Uterus (tissue), 4 donors: ENCODE data around the gene IBSP. TPM values are rescaled to one million over a fixed set of nuclear protein-coding genes. Genes with fewer than 3 reads are reported as not detected.

ENCODE experiments used
- DNase-seq, 2 donors: peaks; one replicate each; pipeline ENCODE4 v3.0.0-alpha.2; 2019 to 2020
- H3K27ac ChIP-seq, 2 donors: fragments of 200-600 bp; sonication (generic); 1 replicate in 1 of 2; 2 replicates in 1 of 2; pipeline ENCODE4 v1.5.1; 2016 to 2018
- H3K27me3 ChIP-seq, 2 donors: fragments of 200-600 bp; sonication (generic); one replicate each; pipeline ENCODE4 v1.5.1; 2018 to 2019; ENCODE audit warnings: control low read depth in 1 of 2
- H3K36me3 ChIP-seq, 2 donors: fragments of 200-600 bp; sonication (generic); one replicate each; pipeline ENCODE4 v1.5.1; 2019; ENCODE audit warnings: control low read depth in 1 of 2
- H3K4me1 ChIP-seq, 2 donors: fragments of 200-600 bp; sonication (generic); one replicate each; pipeline ENCODE4 v1.5.1; 2018 to 2019; ENCODE audit warnings: control low read depth in 1 of 2
- H3K4me3 ChIP-seq, 2 donors: fragments of 200-600 bp; sonication (generic); 1 replicate in 1 of 2; 2 replicates in 1 of 2; pipeline ENCODE4 v1.5.1; 2018 to 2019; ENCODE audit warnings: mild to moderate bottlenecking in 1 of 2
- H3K9me3 ChIP-seq, 2 donors: fragments of 200-600 bp; sonication (generic); one replicate each; pipeline ENCODE4 v1.5.1; 2019; ENCODE audit warnings: control low read depth in 1 of 2
- POLR2A ChIP-seq, 2 donors: fragments of 450-650 bp; IDR thresholded peaks; one replicate each; pipeline ENCODE4 v1.6.1; 2016; ENCODE audit warnings: antibody characterized with exemption in 2 of 2, mild to moderate bottlenecking in 1 of 2, moderate library complexity in 1 of 2
- intact Hi-C: fragments of 100-400 bp; cut with DNase I; formaldehyde crosslinking; loops from one replicate; pipeline ENCODE4 v1.15.1; 2023; ENCODE audit warnings: low total_unique reads
- total RNA-seq, 4 donors: library from RNA; depleted of rRNA in 3 of 4; stranded (reverse); fragments of >200 nt in 3 of 4; gene quantifications; one replicate each; pipeline versions ENCODE4 v1.1.0 to v1.2.4, GENCODE V29; 2014 to 2023
- TF ChIP-seq, protein P1 (sequence below), 4 experiments: fragments of 200-600 bp in 2 of 4; fragments of 450-650 bp in 2 of 4; sonication (generic) in 2 of 4; IDR thresholded peaks; one replicate each; pipeline ENCODE4 v1.5.1; 2016 to 2019; ENCODE audit warnings: antibody characterized with exemption in 4 of 4, mild to moderate bottlenecking in 2 of 4, moderate library complexity in 1 of 4
- donor health status: DM: yes; HTN: yes; CAD: no.

The IBSP gene
- total RNA-seq, 4 donors from 2014 or later, result not detected

DNA sequence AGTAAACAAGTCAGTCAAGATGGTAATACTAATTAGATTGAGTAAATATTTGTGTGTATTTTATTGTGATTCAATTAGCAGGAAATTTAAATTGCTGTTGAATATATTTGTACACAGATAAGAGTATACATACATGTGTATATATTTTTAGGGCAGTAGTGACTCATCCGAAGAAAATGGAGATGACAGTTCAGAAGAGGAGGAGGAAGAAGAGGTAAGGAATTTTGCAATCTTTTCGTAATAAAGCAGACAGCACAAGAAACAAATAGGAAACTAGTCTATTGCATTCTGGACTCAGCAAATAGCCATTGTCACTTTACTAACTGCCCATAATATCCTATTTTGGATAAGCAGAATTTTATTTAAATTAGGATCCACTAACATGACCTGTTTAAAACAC, 6.6 kb downstream of the IBSP start:
- intact Hi-C loops, result no loop called here
- H3K4me1 ChIP-seq, result no peaks in the 10 kb centered on the region
- no peak for TF ChIP-seq POLR2A (IDR thresholded peaks at IDR 0.05)
- TF ChIP-seq, protein P1, sequence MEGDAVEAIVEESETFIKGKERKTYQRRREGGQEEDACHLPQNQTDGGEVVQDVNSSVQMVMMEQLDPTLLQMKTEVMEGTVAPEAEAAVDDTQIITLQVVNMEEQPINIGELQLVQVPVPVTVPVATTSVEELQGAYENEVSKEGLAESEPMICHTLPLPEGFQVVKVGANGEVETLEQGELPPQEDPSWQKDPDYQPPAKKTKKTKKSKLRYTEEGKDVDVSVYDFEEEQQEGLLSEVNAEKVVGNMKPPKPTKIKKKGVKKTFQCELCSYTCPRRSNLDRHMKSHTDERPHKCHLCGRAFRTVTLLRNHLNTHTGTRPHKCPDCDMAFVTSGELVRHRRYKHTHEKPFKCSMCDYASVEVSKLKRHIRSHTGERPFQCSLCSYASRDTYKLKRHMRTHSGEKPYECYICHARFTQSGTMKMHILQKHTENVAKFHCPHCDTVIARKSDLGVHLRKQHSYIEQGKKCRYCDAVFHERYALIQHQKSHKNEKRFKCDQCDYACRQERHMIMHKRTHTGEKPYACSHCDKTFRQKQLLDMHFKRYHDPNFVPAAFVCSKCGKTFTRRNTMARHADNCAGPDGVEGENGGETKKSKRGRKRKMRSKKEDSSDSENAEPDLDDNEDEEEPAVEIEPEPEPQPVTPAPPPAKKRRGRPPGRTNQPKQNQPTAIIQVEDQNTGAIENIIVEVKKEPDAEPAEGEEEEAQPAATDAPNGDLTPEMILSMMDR (IDR thresholded peaks at IDR 0.05), result no peak
- H3K27ac ChIP-seq, result no peak overlapping the region
- H3K4me3 ChIP-seq, result no peak overlapping the region
- no peaks in the 10 kb centered on the region for H3K27me3 ChIP-seq
- no peaks in the 10 kb centered on the region for H3K36me3 ChIP-seq
- H3K9me3 ChIP-seq, result no peaks in the 10 kb centered on the region
- no peak for DNase-seq

DNA sequence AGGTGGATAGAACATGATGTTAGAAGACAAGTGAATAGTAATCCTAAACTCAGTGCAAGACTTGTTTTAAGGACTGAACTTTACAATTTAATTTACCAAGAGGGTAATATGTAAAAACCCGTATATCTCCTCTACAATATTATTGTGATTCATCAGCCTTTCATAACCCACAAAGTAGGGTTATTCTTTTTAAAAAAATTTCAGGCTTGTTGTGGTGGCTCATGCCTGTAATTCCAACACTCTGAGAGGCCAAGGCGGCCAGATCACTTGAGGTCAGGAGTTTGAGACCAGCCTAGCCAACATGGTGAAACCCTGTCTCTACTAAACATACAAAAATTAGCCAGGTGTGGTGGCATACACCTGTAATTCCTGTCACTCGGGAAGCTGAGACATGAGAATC, 7.2 kb downstream of the IBSP start:
- no peak overlapping the region for H3K4me3 ChIP-seq
- H3K36me3 ChIP-seq, result no peaks in the 10 kb centered on the region
- no peaks in the 10 kb centered on the region for H3K9me3 ChIP-seq
- no peak for DNase-seq
- H3K4me1 ChIP-seq, result no peaks in the 10 kb centered on the region
- no peak overlapping the region for H3K27ac ChIP-seq
- intact Hi-C loops, result no loop called here
- no peaks in the 10 kb centered on the region for H3K27me3 ChIP-seq
- TF ChIP-seq, protein P1 (IDR thresholded peaks at IDR 0.05), result no peak
- TF ChIP-seq POLR2A (IDR thresholded peaks at IDR 0.05), result no peak

DNA sequence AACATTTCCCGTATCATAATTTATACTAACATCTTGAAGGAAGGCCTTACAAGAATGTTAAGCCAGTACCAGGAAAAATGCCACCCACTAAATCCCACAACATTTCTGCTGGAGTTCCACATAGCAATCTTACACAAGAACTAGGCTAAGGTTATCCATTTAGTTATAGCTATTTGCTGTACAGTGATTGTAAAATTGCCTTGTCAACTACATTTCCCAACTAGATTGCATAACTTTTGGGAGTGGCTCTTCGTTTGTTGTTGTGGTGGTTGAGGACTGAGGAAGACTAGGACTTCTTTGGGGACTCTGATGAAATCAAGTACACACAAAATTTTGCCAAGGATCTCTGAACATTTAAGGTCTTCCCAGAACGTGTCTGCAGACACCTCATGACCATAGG, 8.0 kb downstream of the IBSP start:
- no peaks in the 10 kb centered on the region for H3K4me1 ChIP-seq
- no peak for TF ChIP-seq POLR2A (IDR thresholded peaks at IDR 0.05)
- TF ChIP-seq, protein P1 (IDR thresholded peaks at IDR 0.05), result no peak
- no peaks in the 10 kb centered on the region for H3K36me3 ChIP-seq
- no peak for DNase-seq
- H3K9me3 ChIP-seq, result no peaks in the 10 kb centered on the region
- intact Hi-C loops, result no loop called here
- H3K4me3 ChIP-seq, result no peak overlapping the region
- H3K27ac ChIP-seq, result no peak overlapping the region
- no peaks in the 10 kb centered on the region for H3K27me3 ChIP-seq

DNA sequence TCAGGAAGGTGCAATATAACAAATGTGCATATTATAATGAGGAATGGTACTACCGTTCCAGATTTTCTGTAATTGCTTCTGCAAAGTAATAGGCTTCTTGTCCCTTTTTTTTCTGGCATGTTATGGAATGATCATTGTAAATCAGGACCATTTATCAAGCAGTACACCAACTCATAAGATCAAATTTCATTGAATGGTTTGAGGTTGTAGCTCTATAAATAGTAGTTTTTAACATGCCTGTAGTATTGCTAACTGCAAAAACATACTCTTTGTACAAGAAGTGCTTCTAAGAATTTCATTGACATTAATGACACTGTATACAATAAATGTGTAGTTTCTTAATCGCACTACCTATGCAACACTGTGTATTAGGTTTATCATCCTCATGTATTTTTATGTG, 12.6 kb downstream of the IBSP start:
- no peak overlapping the region for H3K4me3 ChIP-seq
- H3K36me3 ChIP-seq, result no peaks in the 10 kb centered on the region
- intact Hi-C loops, result no loop called here
- H3K4me1 ChIP-seq, result no peaks in the 10 kb centered on the region
- DNase-seq, result no peak
- no peaks in the 10 kb centered on the region for H3K27me3 ChIP-seq
- no peak overlapping the region for H3K27ac ChIP-seq
- TF ChIP-seq, protein P1 (IDR thresholded peaks at IDR 0.05), result no peak
- no peak for TF ChIP-seq POLR2A (IDR thresholded peaks at IDR 0.05)
- H3K9me3 ChIP-seq, result no peaks in the 10 kb centered on the region

DNA sequence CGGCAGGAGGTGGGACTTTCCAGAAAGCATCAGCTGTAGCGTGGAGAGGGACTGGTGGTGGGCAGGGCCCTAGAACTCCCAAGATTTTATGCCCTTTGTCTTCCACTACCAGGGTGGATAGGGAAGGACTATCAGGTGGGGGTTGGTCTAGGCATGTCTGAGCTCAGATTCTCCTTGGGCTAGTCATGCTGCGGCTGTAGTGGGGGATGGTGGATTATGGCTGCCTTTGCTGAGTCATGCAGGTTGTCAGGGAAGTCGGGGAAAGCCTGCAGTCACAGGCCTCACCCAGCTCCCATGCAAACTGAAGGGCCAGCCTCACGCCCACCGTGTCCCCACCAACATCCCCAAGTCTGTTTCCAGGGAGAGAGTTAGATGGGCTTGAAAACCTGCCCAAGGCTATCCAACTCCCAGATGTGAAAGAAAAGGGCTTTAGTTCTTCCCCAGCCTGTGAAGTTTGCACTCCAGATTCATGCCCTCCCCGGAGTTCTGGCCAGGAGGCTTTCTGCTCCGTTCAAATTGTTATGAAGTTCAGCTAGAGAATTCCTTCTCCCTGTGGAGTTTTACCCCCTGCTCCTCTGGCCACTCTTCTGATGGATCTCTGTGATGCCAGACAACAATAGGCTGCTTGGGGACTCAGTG, 20.0 kb downstream of the IBSP start:
- no peaks in the 10 kb centered on the region for H3K27me3 ChIP-seq
- H3K27ac ChIP-seq, result no peak overlapping the region
- no peak overlapping the region for H3K4me3 ChIP-seq
- TF ChIP-seq, protein P1 (IDR thresholded peaks at IDR 0.05), result no peak
- TF ChIP-seq POLR2A (IDR thresholded peaks at IDR 0.05), result no peak
- H3K9me3 ChIP-seq, result no peaks in the 10 kb centered on the region
- no peak for DNase-seq
- H3K36me3 ChIP-seq, result no peaks in the 10 kb centered on the region
- intact Hi-C loops, result no loop called here
- no peaks in the 10 kb centered on the region for H3K4me1 ChIP-seq
